Astrocyte of the cerebellum (primary cell): Measurements from ENCODE around the gene THRSP.
"Not testable (repeated sequence)": the region's sequence is repeated elsewhere in the genome, so short reads cannot be mapped to it uniquely, and the experiment has no call there.

ENCODE experiments used
- DNase-seq: peaks from one replicate; pipeline ENCODE4 v3.0.0-alpha.2; 2011; ENCODE audit warnings: low read depth
- H3K4me3 ChIP-seq: 2 replicates; pipeline ENCODE4 v1.5.1; 2011; ENCODE audit warnings: mild to moderate bottlenecking, low read depth, low read length, moderate library complexity
- in situ Hi-C: cut with HindIII; loops from 2 replicates; pipeline ENCODE4 v1.10.0; 2017; ENCODE audit warnings: low sequenced_read_pairs
- TF ChIP-seq, protein P1 (sequence below): IDR thresholded peaks from 2 replicates; pipeline ENCODE4 v1.5.1; 2012; ENCODE audit warnings: low read length, low read depth, moderate library complexity, mild to moderate bottlenecking; ENCODE audit errors: missing control alignments

Gene THRSP

DNA sequence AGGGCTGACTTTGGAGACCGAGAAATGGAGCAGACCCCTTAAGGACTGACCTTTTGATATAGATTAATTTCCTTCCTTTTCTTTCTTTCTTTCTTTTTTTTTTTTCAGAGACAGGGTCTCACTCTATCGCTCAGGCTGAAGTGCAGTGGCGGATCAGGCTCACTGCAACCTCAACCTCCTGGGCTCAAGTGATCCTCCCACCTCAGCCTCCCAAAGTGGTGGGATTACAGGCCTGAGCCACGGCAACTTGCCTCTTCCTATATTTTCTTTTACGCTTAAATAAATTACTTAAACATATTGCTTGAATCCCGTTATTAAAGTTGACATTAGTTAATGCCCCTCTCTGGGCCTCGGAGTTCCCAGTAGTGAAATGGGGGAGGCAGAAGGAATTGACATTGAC is 40.2 kb upstream of the THRSP start:
- peak overlapping the region; percentile 42 for H3K4me3 ChIP-seq
- TF ChIP-seq, protein P1, sequence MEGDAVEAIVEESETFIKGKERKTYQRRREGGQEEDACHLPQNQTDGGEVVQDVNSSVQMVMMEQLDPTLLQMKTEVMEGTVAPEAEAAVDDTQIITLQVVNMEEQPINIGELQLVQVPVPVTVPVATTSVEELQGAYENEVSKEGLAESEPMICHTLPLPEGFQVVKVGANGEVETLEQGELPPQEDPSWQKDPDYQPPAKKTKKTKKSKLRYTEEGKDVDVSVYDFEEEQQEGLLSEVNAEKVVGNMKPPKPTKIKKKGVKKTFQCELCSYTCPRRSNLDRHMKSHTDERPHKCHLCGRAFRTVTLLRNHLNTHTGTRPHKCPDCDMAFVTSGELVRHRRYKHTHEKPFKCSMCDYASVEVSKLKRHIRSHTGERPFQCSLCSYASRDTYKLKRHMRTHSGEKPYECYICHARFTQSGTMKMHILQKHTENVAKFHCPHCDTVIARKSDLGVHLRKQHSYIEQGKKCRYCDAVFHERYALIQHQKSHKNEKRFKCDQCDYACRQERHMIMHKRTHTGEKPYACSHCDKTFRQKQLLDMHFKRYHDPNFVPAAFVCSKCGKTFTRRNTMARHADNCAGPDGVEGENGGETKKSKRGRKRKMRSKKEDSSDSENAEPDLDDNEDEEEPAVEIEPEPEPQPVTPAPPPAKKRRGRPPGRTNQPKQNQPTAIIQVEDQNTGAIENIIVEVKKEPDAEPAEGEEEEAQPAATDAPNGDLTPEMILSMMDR = no peak
- no peak for DNase-seq
- in situ Hi-C loops = no loop called here

DNA sequence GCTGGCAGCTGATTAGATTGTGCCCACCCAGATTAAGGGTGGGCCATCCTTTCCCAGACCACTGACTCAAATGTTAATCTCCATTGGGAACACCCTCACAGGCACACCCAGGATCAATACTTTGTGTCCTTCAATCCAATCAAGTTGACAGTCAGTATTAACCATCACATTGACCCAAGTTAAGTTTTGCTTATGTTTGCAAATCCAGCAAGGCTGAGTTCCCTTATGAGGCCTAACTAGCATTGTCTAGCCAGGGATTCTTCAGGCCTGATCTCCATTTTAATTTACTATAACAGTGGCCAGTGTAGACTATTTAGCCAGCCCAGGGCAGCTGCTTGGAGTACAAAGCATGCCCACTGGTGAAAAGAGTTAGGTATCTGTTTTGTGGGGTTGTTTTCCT is 38.3 kb upstream of the THRSP start:
- in situ Hi-C loops = no loop called here
- TF ChIP-seq, protein P1 = no peak

DNA sequence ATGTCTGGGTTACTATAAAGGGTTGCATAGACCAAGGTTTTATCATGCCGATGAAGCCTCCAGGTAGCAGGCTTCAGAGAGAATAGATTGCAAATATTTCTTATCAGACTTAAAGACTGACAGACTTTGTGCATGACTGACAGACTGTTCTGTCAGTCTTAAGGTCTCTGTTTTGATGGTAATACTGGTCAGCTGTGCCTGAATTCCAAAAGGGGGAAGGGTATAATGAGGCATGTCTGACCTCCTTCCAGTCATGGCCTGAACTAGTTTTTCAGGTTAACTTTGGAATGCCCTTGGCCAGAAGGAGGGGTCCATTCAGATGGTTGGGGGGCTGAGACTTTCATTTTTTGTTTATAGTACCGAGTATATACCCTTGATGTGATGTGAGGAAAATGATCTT is 35.9 kb upstream of the THRSP start:
- no peak for DNase-seq
- H3K4me3 ChIP-seq = no peak overlapping the region
- in situ Hi-C loops = no loop called here
- TF ChIP-seq, protein P1 = no peak

More for the DNA sequence above, 38.3 kb upstream of the THRSP start:
- H3K4me3 ChIP-seq = no peak overlapping the region
- DNase-seq = no peak

DNA sequence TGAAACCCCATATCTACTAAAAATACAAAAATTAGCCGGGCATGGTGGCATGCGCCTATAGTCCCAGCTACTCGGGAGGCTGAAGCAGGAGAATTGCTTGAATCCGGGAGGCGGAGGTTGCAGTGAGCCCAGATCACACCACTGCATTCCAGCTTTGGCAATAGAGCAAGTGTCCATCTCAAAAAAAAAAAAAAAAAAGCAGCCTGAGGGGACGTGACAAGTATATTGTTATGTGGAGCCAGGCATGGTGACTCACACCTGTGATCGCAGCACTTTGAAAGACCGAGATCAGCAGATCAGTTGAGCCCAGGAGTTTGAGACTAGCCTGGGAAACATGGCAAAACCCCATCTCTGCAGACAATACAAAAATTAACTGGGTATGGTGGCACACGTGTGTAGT is 35.2 kb upstream of the THRSP start:
- DNase-seq, H3K4me3 ChIP-seq, in situ Hi-C loops: not testable (repeated sequence)

DNA sequence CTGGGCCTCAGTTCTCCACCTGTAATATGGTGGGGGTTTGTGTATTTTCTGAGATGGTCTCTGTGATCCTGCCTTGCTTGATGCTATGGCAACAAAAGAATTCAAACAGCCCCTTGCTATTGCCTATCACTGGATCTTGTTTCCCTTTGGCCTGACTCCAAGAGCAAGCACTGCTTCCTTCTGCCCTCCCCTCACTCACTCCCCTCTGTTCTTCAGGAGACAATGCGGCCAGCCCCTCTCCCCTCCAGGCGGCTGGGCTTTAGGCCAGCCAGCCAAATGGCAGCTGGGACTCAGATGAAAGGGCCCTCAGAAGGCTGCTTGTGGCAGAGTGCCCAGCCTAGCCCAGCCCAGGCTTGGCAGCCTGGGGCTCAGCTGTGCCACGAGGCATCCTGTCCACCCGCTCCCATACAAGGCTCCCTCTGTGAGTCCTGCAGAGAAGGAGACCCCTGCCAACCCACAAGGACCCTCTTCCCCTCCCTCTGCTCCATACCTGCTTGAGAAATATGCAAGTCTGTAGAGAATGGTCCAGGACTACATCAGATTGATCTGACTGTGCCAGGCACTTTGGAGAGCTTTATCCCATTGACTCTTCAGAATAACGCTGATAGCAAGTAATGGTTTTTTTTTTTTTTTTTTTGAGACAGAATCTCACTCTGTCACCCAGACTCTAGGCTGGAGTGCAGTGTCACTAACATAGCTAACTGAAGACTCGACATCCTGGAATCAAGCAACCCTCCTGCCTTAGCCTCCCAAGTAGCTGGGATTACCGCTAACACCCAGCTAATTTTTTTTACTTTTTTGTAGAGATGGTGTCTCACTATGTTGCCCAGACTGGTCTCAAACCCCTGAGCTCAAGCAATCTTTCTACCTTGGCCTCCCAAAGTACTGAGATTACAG is 33.0 kb upstream of the THRSP start:
- peak; percentile 56 for DNase-seq
- TF ChIP-seq, protein P1 = no peak
- in situ Hi-C loops = no loop called here

DNA sequence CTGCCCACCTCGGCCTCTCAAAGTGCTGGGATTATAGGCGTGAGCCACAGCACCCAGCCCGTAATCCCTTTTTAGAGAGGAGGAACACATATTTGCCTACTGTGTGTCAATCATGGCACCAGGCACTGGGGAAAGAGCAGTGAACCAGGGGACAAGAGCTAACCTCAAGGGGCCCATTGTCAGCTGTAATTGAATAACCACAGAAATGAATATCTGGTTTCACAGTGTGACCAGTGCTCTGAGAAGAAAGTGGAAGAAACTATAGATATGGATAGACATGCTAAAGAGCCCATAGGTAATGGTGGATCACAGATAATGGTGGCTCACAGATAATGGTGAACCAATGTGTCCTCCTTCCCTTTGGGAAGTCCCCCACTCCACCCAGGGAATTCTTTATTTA is 32.0 kb upstream of the THRSP start:
- DNase-seq = no peak
- TF ChIP-seq, protein P1 = no peak
- no peak overlapping the region for H3K4me3 ChIP-seq
- in situ Hi-C loops = no loop called here

More for the DNA sequence above, 33.0 kb upstream of the THRSP start:
- H3K4me3 ChIP-seq = no peak overlapping the region

DNA sequence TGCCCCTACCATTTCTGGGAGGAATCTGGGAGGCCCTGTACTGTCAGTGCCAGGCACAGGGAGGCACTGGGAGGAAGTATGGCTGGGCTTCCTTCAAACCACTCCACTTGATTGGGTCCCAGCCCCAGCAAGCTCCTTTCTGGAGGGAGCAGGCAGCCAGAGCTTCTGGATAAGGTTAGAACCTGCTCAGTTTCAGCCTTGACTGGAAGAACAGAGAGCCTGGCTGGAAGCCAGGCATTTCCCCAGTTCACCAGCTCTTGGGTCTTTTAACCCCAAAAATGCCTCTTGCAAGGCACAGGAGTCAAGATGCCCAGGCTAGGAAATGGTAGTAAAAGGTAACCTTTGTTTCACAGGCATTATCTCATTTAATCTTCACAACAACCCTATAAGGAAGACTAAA is 31.6 kb upstream of the THRSP start:
- in situ Hi-C loops = no loop called here
- TF ChIP-seq, protein P1 = no peak
- no peak for DNase-seq
- H3K4me3 ChIP-seq = no peak overlapping the region
